NCI-H2081 (cell line): ENCODE measurements around the gene UBE2E2.

ENCODE experiments used
- DNase-seq, 2 experiments: peaks; one replicate each; lab custom pipeline; 2025; lab: John Stamatoyannopoulos, UW

The UBE2E2 gene

GRCh38 chr3:23537101-23537551 lies 334.0 kb downstream of the UBE2E2 start:
- peak in 1 of 2 experiments; percentile 11 for DNase-seq

GRCh38 chr3:23539185-23539584 lies 336.1 kb downstream of the UBE2E2 start:
- no peak for DNase-seq

GRCh38 chr3:23540600-23540999 lies 337.5 kb downstream of the UBE2E2 start:
- DNase-seq, result no peak

GRCh38 chr3:23542079-23542478 lies 339.0 kb downstream of the UBE2E2 start:
- no peak for DNase-seq

- DNase-seq, result no peak
These were observed 343.1 kb downstream of the UBE2E2 start for GRCh38 chr3:23546181-23546580.

GRCh38 chr3:23547905-23548650 lies 345.0 kb downstream of the UBE2E2 start:
- DNase-seq, result no peak

GRCh38 chr3:23548706-23549105 lies 345.6 kb downstream of the UBE2E2 start:
- no peak for DNase-seq

GRCh38 chr3:23549148-23549910 lies 346.2 kb downstream of the UBE2E2 start:
- DNase-seq, result no peak

- DNase-seq, result no peak
These were observed 347.3 kb downstream of the UBE2E2 start for GRCh38 chr3:23550402-23550801.

GRCh38 chr3:23552506-23552905 lies 349.4 kb downstream of the UBE2E2 start:
- DNase-seq, result no peak

GRCh38 chr3:23553353-23553752 lies 350.2 kb downstream of the UBE2E2 start:
- no peak for DNase-seq

GRCh38 chr3:23565041-23565775 lies 362.1 kb downstream of the UBE2E2 start:
- DNase-seq, result no peak

- DNase-seq, result no peak
These were observed 363.4 kb downstream of the UBE2E2 start for GRCh38 chr3:23566499-23566898.

GRCh38 chr3:23567917-23568316 lies 364.8 kb downstream of the UBE2E2 start:
- no peak for DNase-seq

- no peak for DNase-seq
These were observed 370.7 kb downstream of the UBE2E2 start for GRCh38 chr3:23573827-23574226.

GRCh38 chr3:23574822-23575315 lies 371.7 kb downstream of the UBE2E2 start:
- no peak for DNase-seq

- DNase-seq, result no peak
These were observed 372.6 kb downstream of the UBE2E2 start for GRCh38 chr3:23575697-23576096.

GRCh38 chr3:23576379-23576959 lies 373.3 kb downstream of the UBE2E2 start:
- DNase-seq, result peak; percentile 1 to 54

GRCh38 chr3:23580096-23580713 lies 377.1 kb downstream of the UBE2E2 start:
- DNase-seq, result no peak

GRCh38 chr3:23583980-23584740 lies 381.0 kb downstream of the UBE2E2 start:
- DNase-seq, result no peak

- DNase-seq, result no peak
These were observed 384.4 kb downstream of the UBE2E2 start for GRCh38 chr3:23587513-23587912.
